K562 (cell line): ENCODE results near the gene OR5AN1. TPM values are rescaled to one million over a fixed set of nuclear protein-coding genes. Genes with fewer than 3 reads are reported as not detected.

ENCODE experiments used
- HDAC3 ChIP-seq: fragments of 450-650 bp; IDR thresholded peaks from 2 replicates; pipeline ENCODE4 v1.6.1; 2018; ENCODE audit warnings: borderline replicate concordance, mild to moderate bottlenecking, moderate library complexity; ENCODE audit not compliant: partially characterized antibody
- polyA plus RNA-seq, 8 experiments: library from polyadenylated mRNA; depleted of rRNA in 4 of 8; stranded (reverse) in 5 of 8; unstranded in 3 of 8; fragments of >200 nt; fragmentation: Nextera tagmentation in 2 of 8; fragmentation: Illumina TruSeq in 1 of 8; extraction: Ambion mirVana in 2 of 8; extraction: Trizol in 1 of 8; gene quantifications; 2 replicates each; pipeline versions ENCODE4 v1.2.1 to v1.2.3, GENCODE V29; 2011 to 2014; ENCODE audit warnings: inconsistent platforms in 1 of 8, missing spikeins in 1 of 8
- total RNA-seq, 7 experiments: library from RNA; depleted of rRNA in 6 of 7; stranded (reverse); fragments of >200 nt in 6 of 7; fragmentation: Illumina TruSeq in 2 of 7; extraction: Trizol in 2 of 7; gene quantifications; 2 replicates each; pipeline versions ENCODE4 v1.2.1 to v1.2.3, GENCODE V29; 2011 to 2021; ENCODE audit warnings: low replicate concordance in 1 of 7
- TF ChIP-seq, protein P1 (sequence below), 3 experiments: fragments of 200-800 bp in 1 of 3; fragments of 250-450 bp in 1 of 3; fragments of 450-650 bp in 1 of 3; sonication (Bioruptor Pico) in 1 of 3; sonication (Bioruptor generic) in 1 of 3; formaldehyde crosslinking in 1 of 3; IDR thresholded peaks; 2 replicates each; pipeline versions ENCODE4 v1.6.1 to v1.8.0; 2016 to 2022; ENCODE audit warnings: mild to moderate bottlenecking in 2 of 3, missing genetic modification characterization in 2 of 3, missing compliant biosample characterization in 1 of 3, moderate library complexity in 1 of 3

Gene OR5AN1
- total and polyA plus RNA-seq, 9 of the 15 experiments (the other 6 are each of a cell fraction or from before 2014, with no cell fraction given), result not detected

DNA sequence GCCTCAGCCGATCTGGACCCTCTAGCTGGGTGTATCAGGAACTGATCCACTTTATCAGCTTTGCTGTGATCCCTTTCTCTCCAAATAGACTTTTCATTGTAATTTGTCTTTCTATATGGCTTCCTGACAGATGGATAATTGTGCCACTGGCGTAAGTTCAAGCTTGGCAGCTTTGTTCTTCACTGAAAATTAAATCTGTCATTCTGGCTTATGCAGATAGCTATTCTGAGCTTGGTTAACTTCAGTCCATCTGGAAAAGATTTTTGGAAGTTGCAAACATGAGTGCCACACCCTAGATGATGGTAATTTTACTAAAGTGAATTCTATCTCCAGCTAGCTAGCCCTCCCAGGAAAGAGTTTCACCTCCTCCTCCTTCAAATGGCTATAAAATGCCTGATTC lies 59.5 kb downstream of the OR5AN1 start (continued):
- TF ChIP-seq, protein P1, sequence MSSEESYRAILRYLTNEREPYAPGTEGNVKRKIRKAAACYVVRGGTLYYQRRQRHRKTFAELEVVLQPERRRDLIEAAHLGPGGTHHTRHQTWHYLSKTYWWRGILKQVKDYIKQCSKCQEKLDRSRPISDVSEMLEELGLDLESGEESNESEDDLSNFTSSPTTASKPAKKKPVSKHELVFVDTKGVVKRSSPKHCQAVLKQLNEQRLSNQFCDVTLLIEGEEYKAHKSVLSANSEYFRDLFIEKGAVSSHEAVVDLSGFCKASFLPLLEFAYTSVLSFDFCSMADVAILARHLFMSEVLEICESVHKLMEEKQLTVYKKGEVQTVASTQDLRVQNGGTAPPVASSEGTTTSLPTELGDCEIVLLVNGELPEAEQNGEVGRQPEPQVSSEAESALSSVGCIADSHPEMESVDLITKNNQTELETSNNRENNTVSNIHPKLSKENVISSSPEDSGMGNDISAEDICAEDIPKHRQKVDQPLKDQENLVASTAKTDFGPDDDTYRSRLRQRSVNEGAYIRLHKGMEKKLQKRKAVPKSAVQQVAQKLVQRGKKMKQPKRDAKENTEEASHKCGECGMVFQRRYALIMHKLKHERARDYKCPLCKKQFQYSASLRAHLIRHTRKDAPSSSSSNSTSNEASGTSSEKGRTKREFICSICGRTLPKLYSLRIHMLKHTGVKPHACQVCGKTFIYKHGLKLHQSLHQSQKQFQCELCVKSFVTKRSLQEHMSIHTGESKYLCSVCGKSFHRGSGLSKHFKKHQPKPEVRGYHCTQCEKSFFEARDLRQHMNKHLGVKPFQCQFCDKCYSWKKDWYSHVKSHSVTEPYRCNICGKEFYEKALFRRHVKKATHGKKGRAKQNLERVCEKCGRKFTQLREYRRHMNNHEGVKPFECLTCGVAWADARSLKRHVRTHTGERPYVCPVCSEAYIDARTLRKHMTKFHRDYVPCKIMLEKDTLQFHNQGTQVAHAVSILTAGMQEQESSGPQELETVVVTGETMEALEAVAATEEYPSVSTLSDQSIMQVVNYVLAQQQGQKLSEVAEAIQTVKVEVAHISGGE (CRISPR knock-in tag; IDR thresholded peaks at IDR 0.05), result no peak
- no peak for TF ChIP-seq HDAC3

Other genes starting within 250 kb of the OR5AN1 start
Only the 7 nearest of the 9 such genes appear.
- not detected in 2 replicates for gene MPEG1, start 146.0 kb upstream of the OR5AN1 start, total RNA-seq (2014; rRNA removed)
- not detected in 2 replicates for gene MPEG1, start 146.0 kb upstream of the OR5AN1 start, total RNA-seq (2014; rRNA removed; fragmentation: Illumina TruSeq; extraction: Trizol)
- gene MPEG1, start 146.0 kb upstream of the OR5AN1 start, total RNA-seq (2015; rRNA removed; fragmentation: Illumina TruSeq; extraction: Trizol), result not detected in 2 replicates
- 0.07 TPM in 2 replicates for gene MPEG1, start 146.0 kb upstream of the OR5AN1 start, total RNA-seq (2021)
- gene MPEG1, start 146.0 kb upstream of the OR5AN1 start, polyA plus RNA-seq (2011; rRNA removed), result not detected in 2 replicates
- not detected in 2 replicates for gene MPEG1, start 146.0 kb upstream of the OR5AN1 start, polyA plus RNA-seq (2014; fragmentation: Illumina TruSeq; extraction: Trizol)
- not detected for gene MPEG1, start 146.0 kb upstream of the OR5AN1 start, polyA plus RNA-seq (2014; fragmentation: Nextera tagmentation; extraction: Ambion mirVana)
- gene MPEG1, start 146.0 kb upstream of the OR5AN1 start, polyA plus RNA-seq (2014; rRNA removed), result not detected in 2 replicates
- gene OR5A2, start 67.5 kb downstream of the OR5AN1 start, total RNA-seq (2014; rRNA removed), result not detected in 2 replicates
- not detected in 2 replicates for gene OR5A2, start 67.5 kb downstream of the OR5AN1 start, total RNA-seq (2014; rRNA removed; fragmentation: Illumina TruSeq; extraction: Trizol)
- gene OR5A2, start 67.5 kb downstream of the OR5AN1 start, total RNA-seq (2015; rRNA removed; fragmentation: Illumina TruSeq; extraction: Trizol), result not detected in 2 replicates
- not detected in 2 replicates for gene OR5A2, start 67.5 kb downstream of the OR5AN1 start, total RNA-seq (2021)
- gene OR5A2, start 67.5 kb downstream of the OR5AN1 start, polyA plus RNA-seq (2011; rRNA removed), result not detected in 2 replicates
- not detected in 2 replicates for gene OR5A2, start 67.5 kb downstream of the OR5AN1 start, polyA plus RNA-seq (2014; fragmentation: Illumina TruSeq; extraction: Trizol)
- gene OR5A2, start 67.5 kb downstream of the OR5AN1 start, polyA plus RNA-seq (2014; fragmentation: Nextera tagmentation; extraction: Ambion mirVana), result not detected
- not detected in 2 replicates for gene OR5A2, start 67.5 kb downstream of the OR5AN1 start, polyA plus RNA-seq (2014; rRNA removed)
- gene OR5A1, start 77.6 kb downstream of the OR5AN1 start, total RNA-seq (2014; rRNA removed), result not detected in 2 replicates
- gene OR5A1, start 77.6 kb downstream of the OR5AN1 start, total RNA-seq (2014; rRNA removed; fragmentation: Illumina TruSeq; extraction: Trizol), result not detected in 2 replicates
- gene OR5A1, start 77.6 kb downstream of the OR5AN1 start, total RNA-seq (2015; rRNA removed; fragmentation: Illumina TruSeq; extraction: Trizol), result not detected in 2 replicates
- gene OR5A1, start 77.6 kb downstream of the OR5AN1 start, total RNA-seq (2021), result not detected in 2 replicates
- gene OR5A1, start 77.6 kb downstream of the OR5AN1 start, polyA plus RNA-seq (2011; rRNA removed), result not detected in 2 replicates
- not detected in 2 replicates for gene OR5A1, start 77.6 kb downstream of the OR5AN1 start, polyA plus RNA-seq (2014; fragmentation: Illumina TruSeq; extraction: Trizol)
- not detected for gene OR5A1, start 77.6 kb downstream of the OR5AN1 start, polyA plus RNA-seq (2014; fragmentation: Nextera tagmentation; extraction: Ambion mirVana)
- gene OR5A1, start 77.6 kb downstream of the OR5AN1 start, polyA plus RNA-seq (2014; rRNA removed), result not detected in 2 replicates
- gene OR4D6, start 98.1 kb downstream of the OR5AN1 start, total RNA-seq (2014; rRNA removed), result not detected in 2 replicates
- gene OR4D6, start 98.1 kb downstream of the OR5AN1 start, total RNA-seq (2014; rRNA removed; fragmentation: Illumina TruSeq; extraction: Trizol), result not detected in 2 replicates
- gene OR4D6, start 98.1 kb downstream of the OR5AN1 start, total RNA-seq (2015; rRNA removed; fragmentation: Illumina TruSeq; extraction: Trizol), result not detected in 2 replicates
- not detected in 2 replicates for gene OR4D6, start 98.1 kb downstream of the OR5AN1 start, total RNA-seq (2021)
- gene OR4D6, start 98.1 kb downstream of the OR5AN1 start, polyA plus RNA-seq (2011; rRNA removed), result not detected in 2 replicates
- gene OR4D6, start 98.1 kb downstream of the OR5AN1 start, polyA plus RNA-seq (2014; fragmentation: Illumina TruSeq; extraction: Trizol), result not detected in 2 replicates
- gene OR4D6, start 98.1 kb downstream of the OR5AN1 start, polyA plus RNA-seq (2014; fragmentation: Nextera tagmentation; extraction: Ambion mirVana), result not detected
- not detected in 2 replicates for gene OR4D6, start 98.1 kb downstream of the OR5AN1 start, polyA plus RNA-seq (2014; rRNA removed)
- not detected in 2 replicates for gene OR4D10, start 114.4 kb downstream of the OR5AN1 start, total RNA-seq (2014; rRNA removed)
- gene OR4D10, start 114.4 kb downstream of the OR5AN1 start, total RNA-seq (2014; rRNA removed; fragmentation: Illumina TruSeq; extraction: Trizol), result not detected in 2 replicates
- not detected in 2 replicates for gene OR4D10, start 114.4 kb downstream of the OR5AN1 start, total RNA-seq (2015; rRNA removed; fragmentation: Illumina TruSeq; extraction: Trizol)
- gene OR4D10, start 114.4 kb downstream of the OR5AN1 start, total RNA-seq (2021), result not detected in 2 replicates
- gene OR4D10, start 114.4 kb downstream of the OR5AN1 start, polyA plus RNA-seq (2011; rRNA removed), result not detected in 2 replicates
- not detected in 2 replicates for gene OR4D10, start 114.4 kb downstream of the OR5AN1 start, polyA plus RNA-seq (2014; fragmentation: Illumina TruSeq; extraction: Trizol)
- not detected for gene OR4D10, start 114.4 kb downstream of the OR5AN1 start, polyA plus RNA-seq (2014; fragmentation: Nextera tagmentation; extraction: Ambion mirVana)
- gene OR4D10, start 114.4 kb downstream of the OR5AN1 start, polyA plus RNA-seq (2014; rRNA removed), result not detected in 2 replicates
- not detected in 2 replicates for gene OR4D11, start 144.7 kb downstream of the OR5AN1 start, total RNA-seq (2014; rRNA removed)
- not detected in 2 replicates for gene OR4D11, start 144.7 kb downstream of the OR5AN1 start, total RNA-seq (2014; rRNA removed; fragmentation: Illumina TruSeq; extraction: Trizol)
- gene OR4D11, start 144.7 kb downstream of the OR5AN1 start, total RNA-seq (2015; rRNA removed; fragmentation: Illumina TruSeq; extraction: Trizol), result not detected in 2 replicates
- gene OR4D11, start 144.7 kb downstream of the OR5AN1 start, total RNA-seq (2021), result not detected in 2 replicates
- gene OR4D11, start 144.7 kb downstream of the OR5AN1 start, polyA plus RNA-seq (2011; rRNA removed), result not detected in 2 replicates
- gene OR4D11, start 144.7 kb downstream of the OR5AN1 start, polyA plus RNA-seq (2014; fragmentation: Illumina TruSeq; extraction: Trizol), result not detected in 2 replicates
- not detected for gene OR4D11, start 144.7 kb downstream of the OR5AN1 start, polyA plus RNA-seq (2014; fragmentation: Nextera tagmentation; extraction: Ambion mirVana)
- gene OR4D11, start 144.7 kb downstream of the OR5AN1 start, polyA plus RNA-seq (2014; rRNA removed), result not detected in 2 replicates
- gene OR4D9, start 152.6 kb downstream of the OR5AN1 start, total RNA-seq (2014; rRNA removed), result not detected in 2 replicates
- gene OR4D9, start 152.6 kb downstream of the OR5AN1 start, total RNA-seq (2014; rRNA removed; fragmentation: Illumina TruSeq; extraction: Trizol), result not detected in 2 replicates
- not detected in 2 replicates for gene OR4D9, start 152.6 kb downstream of the OR5AN1 start, total RNA-seq (2015; rRNA removed; fragmentation: Illumina TruSeq; extraction: Trizol)
- not detected in 2 replicates for gene OR4D9, start 152.6 kb downstream of the OR5AN1 start, total RNA-seq (2021)
- not detected in 2 replicates for gene OR4D9, start 152.6 kb downstream of the OR5AN1 start, polyA plus RNA-seq (2011; rRNA removed)
- gene OR4D9, start 152.6 kb downstream of the OR5AN1 start, polyA plus RNA-seq (2014; fragmentation: Illumina TruSeq; extraction: Trizol), result not detected in 2 replicates
- gene OR4D9, start 152.6 kb downstream of the OR5AN1 start, polyA plus RNA-seq (2014; fragmentation: Nextera tagmentation; extraction: Ambion mirVana), result not detected
- gene OR4D9, start 152.6 kb downstream of the OR5AN1 start, polyA plus RNA-seq (2014; rRNA removed), result not detected in 2 replicates